Measurements from ENCODE around the gene ZC3H10.
"Not testable (repeated sequence)": the region's sequence is repeated elsewhere in the genome, so short reads cannot be mapped to it uniquely, and the experiment has no call there.

The ZC3H10 gene

DNA sequence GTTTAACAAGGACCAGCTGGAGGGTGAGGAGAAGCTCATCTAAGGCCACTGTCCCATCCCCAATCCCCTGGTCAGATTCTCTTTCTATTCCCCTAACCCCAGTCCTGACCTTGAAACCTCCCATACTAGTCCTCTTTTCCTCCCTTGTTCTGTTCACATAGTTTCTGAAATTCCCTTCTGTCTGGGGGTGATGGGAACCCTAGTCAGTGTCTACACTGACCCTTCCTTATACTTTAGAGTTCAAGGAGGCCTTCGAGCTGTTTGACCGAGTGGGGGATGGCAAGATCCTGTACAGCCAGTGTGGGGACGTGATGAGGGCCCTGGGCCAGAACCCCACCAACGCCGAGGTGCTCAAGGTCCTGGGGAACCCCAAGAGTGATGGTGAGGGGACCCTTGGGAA lies 36.8 kb downstream of the ZC3H10 start:
- DNase-seq = no peak
- ATAC-seq = no peak

DNA sequence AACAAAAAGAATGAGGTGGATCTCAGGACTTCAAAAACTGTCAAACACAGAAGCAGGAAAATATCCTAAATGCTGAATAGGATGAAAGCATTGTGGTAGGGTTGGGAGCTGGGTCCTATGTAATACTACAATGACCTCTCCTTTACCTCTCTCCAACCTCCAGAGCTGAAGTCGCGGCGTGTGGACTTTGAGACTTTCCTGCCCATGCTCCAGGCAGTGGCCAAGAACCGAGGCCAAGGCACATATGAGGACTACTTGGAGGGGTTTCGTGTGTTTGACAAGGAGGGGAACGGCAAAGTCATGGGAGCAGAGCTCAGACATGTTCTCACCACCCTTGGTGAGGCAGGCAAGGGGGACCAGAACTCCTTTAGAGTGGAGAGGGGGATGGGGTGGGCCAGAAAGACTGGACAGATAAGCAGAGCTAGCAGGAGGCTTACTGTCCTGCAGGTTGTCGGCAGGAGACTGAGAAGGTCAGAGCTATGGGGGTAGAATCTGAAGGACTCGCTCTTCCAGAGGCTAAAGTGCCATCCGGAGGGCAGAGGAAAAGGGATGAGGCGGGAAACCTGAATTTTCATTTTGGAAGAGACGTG lies 37.3 kb downstream of the ZC3H10 start:
- DNase-seq = no peak
- no peak for ATAC-seq

DNA sequence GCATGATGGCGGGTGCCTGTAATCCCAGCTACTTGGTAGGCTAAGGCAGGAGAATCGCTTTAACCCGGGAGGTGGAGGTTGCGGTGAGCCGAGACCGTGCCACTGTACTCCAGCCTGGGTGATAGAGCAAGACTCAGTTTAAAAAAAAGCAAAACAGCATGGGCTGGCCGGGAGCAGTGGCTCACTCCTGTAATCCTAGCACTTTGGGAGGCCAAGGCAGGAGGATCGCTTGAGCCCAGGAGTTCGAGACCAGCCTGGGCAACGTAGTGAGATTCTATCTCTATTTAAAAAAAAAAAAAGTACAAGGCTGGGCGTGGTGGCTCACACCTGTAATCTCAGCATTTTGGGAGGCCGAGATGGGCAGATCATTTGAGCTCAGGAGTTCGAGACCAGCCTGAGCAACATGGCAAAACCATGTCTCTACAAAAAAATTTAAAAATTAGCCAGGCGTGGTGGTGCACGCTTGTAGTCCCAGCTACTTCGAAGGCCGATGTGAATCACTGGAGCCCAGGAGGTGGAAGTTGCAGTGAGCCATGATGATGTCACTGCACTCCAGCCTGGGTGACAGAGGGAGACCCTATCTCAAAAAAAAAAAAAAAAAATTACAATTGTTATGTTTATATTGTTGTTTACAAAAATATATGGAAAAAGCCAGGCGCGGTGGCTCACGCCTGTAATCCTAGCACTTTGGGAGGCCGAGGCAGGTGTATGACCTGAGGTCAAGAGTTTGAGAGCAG lies 38.6 kb downstream of the ZC3H10 start:
- not testable (repeated sequence) for ATAC-seq, DNase-seq

DNA sequence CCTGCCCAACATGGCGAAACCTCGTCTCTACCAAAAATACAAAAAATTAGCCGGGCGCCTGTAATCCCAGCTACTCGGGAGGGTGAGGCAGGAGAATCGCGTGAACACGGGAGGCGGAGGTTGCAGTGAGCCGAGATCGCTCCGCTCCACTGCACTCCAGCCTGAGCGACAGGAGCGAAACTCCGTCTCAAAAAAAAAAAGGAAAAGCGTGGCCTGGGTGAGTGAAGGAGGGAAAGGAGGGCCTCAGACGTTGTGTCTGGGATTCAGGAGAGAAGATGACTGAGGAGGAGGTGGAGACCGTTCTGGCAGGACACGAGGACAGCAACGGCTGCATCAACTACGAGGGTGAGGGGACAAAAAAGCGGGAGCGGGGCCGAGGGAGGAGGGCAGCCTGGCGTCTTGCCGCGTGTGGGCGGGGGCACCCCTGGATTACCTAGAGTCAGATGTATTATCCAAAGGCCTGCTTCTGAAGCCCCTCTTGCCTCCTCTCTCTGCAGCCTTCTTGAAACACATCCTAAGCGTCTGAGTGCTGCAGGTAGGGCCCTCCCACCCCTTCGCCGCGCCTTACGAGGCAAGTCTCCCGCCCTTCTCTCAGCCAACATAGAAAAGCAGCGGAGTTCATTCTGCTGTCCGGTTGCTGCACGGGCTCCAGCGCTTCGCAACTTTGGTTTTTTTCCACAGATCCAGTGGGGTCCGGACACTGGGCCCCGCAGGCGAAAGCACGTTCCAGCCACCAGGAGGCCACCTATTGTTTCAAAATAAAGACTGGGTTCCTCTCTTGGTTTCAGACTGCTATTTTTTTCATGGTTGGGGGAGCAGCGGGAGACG lies 39.3 kb downstream of the ZC3H10 start:
- DNase-seq (peak; percentile 60), ATAC-seq (peak; percentile 19)

DNA sequence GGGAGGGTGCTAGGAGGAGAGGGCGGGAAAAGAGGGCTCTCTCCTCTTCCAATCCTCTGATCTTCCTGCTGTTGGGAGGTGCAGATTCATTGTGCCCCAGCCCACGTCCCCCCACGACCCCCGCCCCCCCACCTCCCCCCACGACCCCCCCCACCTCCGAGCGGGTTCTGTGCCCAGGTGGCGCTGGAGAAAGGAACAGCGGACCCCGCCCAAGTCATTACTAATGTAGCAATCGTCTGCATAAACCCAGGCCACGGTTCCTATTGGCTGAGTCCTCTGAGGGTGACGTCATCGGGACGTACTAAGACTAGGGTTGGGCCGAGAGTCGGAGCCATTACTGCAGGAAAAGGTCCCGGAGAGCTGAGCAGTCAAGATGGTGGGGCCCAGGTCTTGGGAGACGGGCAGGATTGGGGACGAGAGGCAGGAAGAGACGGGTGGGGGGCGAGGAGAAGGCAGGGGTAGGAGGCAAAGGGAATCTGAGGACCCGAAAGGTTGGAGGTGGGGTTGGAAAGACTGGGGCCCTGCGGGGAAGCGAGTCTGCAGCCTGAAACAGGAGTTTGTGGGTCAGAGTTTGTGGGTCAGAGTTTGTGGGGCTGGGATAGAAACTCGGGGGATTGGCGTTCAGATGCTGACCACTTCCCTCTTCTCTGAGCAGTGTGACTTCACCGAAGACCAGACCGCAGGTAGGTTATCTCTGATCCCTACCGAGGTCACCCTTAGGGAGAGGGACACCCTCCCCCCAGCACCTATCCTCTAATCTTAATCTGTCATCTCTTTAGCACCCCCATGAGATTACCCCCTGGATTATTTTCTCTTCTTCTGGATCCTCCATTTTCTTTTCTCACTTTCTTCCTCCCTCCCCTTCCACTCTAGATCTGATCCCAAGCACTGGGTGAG lies 40.2 kb downstream of the ZC3H10 start, which contains the start of gene MYL6:
MYL6 (plus strand) TSS at position 331 of the 897 bp plus-strand sequence; CDS start at position 374, 43 bp downstream.
- DNase-seq (peak; percentile 91), ATAC-seq (peak; percentile 88)

DNA sequence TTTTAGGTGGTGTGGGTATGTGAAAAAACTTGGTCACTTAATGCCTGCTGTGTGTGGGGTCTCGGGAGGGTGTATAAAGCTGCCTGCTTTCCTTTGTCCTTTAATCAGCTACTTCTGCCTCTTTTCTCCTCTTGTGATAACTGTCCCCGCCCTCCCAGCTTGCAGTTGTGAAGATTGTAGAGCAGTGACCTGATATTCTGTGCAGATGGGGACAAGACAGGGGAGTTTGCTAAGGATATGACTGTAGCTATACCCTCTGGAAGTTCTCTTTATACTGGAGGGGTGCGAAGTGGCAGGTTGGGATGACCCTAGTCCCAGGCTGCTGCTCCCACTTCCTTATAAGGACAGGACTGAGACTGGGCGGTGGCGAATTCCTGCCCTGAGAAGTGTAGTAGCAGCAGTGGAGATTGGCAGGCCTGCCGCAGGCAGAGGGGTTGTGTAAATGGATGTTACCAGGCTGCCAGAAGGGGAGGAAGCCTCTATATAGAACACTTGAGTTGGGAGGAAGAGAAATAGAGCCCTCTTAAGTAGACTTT lies 40.9 kb downstream of the ZC3H10 start:
- DNase-seq (peak; percentile 35), ATAC-seq (peak; percentile 6)

DNA sequence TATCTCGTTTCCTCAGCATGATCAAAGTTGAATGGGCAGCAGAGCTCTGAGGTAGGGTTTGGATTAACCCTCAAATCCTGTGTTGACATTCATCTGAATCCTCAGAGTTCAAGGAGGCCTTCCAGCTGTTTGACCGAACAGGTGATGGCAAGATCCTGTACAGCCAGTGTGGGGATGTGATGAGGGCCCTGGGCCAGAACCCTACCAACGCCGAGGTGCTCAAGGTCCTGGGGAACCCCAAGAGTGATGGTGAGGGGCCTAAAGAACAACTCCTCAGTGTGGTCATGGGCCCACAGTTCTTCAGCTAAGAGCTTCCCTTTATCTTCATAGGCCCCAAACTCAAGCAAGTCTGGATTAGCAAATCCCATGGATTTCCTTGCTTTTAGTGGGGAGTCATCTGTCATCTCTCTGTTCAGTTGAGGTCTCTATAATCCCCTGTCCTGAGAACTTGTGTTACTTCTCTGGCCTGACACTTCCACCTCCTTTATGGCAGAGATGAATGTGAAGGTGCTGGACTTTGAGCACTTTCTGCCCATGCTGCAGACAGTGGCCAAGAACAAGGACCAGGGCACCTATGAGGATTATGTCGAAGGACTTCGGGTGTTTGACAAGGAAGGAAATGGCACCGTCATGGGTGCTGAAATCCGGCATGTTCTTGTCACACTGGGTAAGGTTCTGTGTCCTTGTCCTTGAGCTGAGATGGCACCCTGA lies 41.6 kb downstream of the ZC3H10 start:
- DNase-seq = no peak
- ATAC-seq = no peak

DNA sequence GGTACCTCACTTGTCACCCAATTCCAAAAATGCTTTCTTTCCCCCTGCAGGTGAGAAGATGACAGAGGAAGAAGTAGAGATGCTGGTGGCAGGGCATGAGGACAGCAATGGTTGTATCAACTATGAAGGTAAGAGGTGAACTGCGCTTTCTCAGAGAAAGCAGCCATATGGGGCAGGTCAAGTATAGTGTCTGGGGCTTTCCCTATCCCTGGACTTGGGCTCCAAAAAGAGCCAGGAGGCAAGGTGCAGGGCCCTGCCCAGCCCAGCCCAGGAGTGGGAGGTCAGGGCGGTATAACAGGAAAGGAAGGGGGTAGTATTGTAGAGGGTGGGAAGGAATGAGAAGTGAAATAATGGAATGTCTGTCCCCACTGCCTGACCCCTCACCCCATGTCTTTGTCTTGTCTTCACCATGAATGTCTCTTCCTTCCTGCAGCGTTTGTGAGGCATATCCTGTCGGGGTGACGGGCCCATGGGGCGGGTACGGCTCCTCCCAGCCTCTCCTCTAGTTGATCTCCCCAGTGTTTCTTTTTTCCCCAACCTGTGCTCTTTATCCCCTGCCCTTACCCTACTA lies 42.2 kb downstream of the ZC3H10 start:
- ATAC-seq (peak; percentile 38), DNase-seq (peak; percentile 59)

DNA sequence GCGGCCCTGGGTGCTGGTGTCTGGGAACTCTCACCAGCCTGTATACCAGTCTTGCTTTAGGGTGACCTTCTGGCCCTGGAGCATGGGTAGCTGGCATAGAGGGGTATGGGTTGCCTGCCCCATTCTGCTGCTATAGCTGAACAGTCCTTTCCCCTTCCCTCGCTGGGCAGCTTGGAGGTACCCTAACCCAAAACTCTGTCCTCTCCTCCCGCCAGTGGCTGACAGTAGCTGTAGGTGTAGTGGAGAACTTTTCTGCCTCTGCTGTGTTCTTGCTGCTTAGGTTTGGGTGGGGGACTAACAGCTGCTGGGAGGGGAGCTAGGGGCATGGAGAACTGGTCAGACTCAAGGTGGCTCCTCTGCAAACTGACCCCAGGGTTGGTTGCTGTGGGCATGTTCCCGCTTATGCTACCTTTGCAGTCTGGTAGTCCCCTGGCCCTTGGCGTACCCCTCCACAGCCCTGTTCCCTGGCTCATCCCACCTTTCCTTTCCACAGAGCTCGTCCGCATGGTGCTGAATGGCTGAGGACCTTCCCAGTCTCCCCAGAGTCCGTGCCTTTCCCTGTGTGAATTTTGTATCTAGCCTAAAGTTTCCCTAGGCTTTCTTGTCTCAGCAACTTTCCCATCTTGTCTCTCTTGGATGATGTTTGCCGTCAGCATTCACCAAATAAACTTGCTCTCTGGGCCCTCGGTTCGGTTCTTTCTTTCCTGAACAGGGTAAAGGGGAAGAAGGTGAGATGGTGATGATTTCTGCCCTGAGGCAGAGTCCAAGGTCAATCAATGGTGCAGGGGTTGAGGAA lies 43.0 kb downstream of the ZC3H10 start:
- DNase-seq (no peak), ATAC-seq (no peak)

DNA sequence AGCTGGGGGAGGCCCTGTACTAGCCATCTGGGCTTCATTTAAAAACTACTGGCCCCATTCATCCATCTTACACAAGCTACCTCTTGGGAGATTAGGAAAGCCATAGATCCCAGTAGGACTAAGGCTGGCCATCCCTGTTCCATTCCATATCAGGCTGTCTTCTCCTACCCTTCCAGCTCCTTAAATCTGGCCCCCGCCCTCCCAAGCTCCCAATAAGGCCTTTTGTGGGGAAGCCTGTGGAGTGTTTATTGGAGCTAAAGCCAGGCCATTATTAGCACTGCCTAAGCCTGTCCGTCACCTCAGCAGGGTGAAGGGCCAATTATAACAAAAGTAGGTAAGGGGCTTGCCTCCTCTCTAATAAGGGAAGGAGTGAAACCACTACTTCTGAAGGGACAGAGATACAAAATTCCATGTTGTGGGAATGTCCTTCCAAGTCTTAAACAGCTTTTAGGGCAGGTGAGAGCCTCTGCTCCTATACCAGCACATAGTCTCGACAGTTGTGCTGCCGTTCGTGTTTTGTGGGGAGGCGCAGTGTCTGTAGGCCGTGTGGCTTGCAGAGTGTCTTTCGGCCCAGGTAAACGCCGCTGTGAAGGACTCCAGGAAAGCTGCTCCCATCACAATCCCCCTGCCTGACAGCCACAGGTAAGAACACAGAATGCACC lies 43.8 kb downstream of the ZC3H10 start:
- DNase-seq = no peak
- ATAC-seq = no peak

DNA sequence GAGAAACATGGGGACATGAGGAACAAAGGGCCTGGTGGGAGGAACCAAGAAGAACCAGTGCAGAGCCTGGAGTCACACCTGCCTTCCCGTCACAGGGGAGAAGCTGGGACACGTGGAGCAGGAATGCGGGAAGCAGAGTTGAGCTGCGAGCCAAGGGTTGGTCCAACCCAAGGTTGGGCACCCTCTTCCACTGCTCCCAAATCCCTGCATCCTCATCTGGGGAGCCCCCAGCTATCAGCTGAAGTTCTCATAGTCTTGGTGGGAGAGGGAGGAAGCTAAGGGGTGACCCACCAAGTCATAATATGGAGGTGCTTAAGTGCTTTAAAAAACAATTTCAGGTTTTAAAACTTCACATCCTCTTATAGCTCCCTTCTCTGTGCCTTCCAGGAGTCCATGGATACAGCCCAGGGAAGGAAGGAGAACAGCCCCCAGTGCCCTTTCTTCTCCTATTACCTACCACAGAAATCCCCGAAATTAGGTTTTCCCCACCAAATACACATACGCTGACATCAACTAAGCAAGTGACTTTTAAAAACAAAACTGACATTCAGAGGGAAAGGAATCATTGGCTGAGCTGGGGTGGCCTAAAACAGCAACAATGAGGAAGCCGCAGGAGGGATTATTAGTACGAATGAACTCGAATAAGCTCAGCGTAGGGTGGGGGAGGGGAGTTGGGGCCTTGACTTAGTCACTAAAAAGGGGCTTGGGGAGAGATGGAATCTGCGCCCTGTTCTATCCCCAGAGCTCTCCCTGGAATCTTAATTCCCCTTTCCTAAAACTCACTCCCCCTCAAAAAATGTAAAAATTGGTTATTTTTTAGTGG lies 44.6 kb downstream of the ZC3H10 start:
- DNase-seq (no peak), ATAC-seq (no peak)

DNA sequence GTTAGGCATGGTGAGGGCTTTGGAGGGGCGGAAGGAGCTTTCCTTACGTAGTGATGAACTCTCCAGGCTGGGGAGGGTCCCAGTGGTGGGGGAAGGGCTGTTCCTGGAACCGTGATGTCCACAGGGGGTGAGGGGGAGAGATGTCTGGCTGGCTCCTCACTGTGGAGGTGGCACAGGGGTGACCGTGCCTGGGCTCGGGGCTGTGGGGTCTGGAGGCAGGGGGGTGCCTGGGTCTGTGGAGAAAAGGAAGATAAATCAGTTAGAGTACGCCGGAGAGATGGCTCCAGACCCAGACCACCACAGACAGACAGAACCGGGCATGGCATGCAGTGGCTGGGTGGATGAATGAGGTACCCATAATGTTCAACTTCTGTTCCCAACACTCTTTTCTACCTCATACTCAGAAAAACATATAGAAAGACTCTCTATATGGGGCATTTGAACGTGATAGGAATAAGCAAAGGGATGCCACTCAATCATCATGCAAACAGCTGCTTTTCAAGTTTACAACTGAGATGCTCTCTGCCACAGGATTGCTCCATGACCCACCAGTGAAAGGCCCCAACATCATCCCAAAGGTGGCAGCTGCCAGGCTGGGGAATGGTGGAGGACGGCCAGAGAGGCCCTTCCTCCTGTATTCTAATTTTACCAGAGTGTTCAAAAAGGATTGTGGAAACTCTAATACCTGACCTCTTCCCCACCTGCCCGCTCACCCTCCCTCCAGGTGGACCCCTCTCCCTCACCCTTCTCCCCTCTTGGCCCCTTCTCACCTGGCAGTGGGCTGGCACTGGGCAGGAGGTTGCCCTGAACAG lies 45.7 kb downstream of the ZC3H10 start:
- DNase-seq = no peak
- no peak for ATAC-seq

DNA sequence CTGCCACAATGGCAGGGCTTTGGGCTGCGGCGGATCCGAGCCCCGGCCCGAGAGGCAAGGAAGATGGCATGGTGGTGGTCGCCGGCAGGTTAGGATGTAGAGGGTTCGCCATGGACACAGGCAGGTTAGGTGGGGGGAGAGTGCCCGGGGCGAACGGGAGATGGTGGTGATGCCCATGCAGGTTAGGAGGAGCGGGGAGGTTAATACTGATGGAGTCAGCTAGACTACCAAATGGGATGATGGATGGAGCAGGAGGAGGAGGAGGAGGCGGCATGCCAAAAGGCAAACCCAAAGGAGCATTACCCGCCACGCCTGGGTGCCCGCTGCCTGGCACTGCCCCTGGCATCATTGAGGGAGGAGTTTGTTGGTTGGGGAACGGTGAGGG lies 46.3 kb downstream of the ZC3H10 start:
- ATAC-seq = no peak
- DNase-seq = no peak

DNA sequence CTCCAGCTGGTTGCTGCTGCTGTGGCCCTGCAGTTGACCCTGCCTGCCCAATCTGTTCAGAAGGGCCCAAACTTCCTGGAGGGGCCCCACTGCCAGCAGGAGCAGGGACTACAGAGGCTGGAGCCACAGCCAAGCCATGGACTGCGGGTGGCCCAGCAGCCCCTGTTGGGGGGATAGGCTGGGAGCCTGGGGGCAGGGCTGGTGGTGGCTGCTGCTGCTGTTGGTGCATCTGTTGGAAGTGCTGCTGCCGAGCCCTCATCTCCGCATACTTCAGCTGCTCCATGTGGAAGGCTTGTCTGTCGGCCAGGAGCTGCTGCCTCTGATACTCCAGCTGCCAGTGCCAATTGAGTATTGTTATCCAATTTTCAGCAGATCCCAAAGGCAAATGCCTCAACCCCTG lies 47.3 kb downstream of the ZC3H10 start:
- ATAC-seq (no peak), DNase-seq (no peak)

DNA sequence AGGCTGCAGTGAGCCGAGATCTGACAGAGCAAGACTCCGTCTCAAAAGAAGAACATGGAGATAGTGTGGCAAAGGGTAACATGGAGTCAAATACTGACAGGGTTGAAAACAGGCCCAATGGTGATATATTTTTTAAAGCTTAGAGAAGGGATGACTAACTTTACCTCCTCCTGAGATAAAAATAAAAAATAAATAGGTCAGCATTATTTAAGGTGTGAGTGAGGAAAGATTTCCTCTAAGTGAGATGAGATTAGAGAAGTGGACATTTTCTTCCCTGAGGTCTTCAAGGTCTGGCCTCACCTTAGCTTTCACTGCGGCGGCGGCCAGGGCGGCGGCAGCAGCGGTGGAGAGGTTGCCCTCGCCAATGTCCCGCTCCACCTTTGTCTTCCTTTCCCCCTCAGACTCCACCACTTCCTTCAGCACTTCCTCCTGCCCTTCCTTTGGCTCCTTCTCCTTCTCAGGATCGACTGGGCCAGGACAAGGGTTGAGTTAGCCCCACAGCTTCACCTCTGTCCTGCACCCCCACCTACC lies 51.2 kb downstream of the ZC3H10 start:
- DNase-seq (no peak), ATAC-seq (no peak)

DNA sequence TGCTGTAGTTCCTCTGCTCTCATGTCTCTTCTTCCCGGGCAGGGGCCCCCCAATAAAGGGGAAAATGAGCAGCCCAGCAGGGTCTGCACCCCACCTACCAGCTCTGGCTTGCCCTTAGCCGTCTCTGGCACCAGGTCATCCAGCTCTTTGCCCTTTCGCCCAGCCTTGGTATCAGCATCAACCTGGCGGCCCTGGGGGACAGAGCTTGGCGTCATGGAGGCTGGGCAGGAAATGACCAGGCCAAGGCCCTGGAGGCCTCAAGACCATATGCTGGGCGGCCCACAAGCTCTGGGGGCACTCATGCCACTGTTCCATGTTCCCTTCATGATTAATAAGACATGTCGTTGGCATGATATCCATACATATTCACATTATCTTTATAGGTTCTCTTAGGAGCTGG lies 54.8 kb downstream of the ZC3H10 start:
- DNase-seq (no peak), ATAC-seq (no peak)
